ENCODE measurements around the gene CHGA. TPM values are rescaled to one million over a fixed set of nuclear protein-coding genes. Genes with fewer than 3 reads are reported as not detected.

The CHGA gene
- total RNA-seq, 1 donor from 2014 or later: 21.9 TPM

DNA sequence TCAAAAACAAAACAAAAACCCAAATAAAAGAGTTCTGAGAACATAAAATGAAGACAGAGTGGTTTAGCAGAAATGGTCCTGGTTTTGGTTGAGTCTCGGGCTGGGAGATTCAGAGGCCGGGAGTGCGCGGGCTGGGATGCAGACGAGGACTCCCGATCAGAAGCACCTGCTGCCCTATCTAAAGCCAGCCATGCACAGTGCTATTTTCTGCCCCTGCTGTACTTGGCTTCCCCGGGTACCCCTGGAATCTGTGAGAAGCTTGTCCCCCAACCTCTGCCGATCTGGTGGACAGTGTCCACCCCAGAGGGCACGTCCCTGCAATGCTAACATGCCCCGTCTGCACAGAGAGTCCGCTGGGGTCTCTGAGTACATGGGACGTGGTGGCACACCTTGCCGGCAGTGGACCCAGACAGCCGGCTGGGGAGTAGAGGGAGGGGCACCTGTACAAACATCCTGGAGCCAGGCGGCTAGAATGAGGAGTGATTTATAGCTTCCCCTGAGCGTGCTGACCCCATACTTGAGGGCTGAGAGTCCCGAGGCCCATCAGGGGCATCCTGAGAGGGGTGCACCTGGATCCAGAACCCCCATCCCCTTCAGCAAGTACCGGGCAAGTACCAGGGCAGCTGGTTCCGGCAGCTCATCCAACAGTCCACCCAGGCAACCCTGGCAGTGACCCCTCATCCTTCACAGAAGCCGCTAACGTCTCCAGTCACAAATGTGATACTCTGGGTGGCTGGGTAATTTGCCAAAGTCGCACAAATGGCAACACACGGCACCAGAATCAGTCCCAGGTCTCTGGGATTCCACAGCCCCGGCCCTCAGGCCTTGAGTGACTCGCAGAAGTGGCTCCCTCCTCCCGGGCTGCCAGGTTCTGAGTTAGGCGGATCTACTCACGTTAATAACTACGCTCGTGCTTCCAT, 37.1 kb downstream of the CHGA start:
- DNase-seq (ENCODE audit: low spot score): no peak

DNA sequence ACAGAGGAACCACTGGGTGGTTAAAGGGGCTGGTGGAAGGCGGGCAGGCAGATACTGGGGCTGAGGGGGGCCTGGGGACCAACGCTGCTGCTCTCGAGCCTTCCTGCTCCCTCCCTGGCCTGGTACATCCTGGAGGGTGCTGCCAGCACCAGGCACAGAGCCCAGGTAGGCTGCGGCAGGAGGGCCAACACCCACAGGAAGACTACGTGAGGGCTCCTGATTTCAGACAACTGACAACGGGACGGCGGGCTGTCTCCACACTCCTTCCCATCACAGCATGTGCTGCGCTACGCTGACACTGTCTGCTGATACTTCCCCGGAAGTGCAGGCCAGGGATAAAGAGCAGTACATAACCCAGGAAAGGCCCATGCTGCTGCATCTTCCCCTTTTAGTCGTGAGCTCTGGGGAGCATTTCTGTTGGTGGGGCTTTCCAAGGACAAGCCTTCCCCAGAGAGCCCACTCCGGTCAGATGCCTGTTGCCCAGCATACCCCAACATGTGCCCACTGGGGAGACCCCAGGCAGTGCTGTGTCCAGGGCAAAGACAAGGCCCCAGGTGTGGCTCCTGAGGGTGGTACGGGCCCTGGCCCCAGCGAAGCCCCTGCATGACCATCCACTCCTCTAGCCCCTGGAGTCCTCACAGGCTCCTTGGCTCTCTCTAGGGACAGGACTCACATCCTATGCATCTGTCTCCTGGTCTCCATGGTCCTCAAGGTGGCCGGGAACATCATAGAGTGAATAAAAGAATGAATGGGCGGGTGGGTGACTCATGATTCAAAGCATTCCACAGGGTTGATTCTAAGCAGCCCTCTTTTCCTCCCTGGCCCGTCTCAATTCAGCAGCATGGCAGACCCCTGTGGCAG, 38.0 kb downstream of the CHGA start:
- DNase-seq (ENCODE audit: low spot score): no peak

GRCh38 chr14:92961567-92961855, 38.6 kb downstream of the CHGA start:
- DNase-seq (ENCODE audit: low spot score): no peak

DNA sequence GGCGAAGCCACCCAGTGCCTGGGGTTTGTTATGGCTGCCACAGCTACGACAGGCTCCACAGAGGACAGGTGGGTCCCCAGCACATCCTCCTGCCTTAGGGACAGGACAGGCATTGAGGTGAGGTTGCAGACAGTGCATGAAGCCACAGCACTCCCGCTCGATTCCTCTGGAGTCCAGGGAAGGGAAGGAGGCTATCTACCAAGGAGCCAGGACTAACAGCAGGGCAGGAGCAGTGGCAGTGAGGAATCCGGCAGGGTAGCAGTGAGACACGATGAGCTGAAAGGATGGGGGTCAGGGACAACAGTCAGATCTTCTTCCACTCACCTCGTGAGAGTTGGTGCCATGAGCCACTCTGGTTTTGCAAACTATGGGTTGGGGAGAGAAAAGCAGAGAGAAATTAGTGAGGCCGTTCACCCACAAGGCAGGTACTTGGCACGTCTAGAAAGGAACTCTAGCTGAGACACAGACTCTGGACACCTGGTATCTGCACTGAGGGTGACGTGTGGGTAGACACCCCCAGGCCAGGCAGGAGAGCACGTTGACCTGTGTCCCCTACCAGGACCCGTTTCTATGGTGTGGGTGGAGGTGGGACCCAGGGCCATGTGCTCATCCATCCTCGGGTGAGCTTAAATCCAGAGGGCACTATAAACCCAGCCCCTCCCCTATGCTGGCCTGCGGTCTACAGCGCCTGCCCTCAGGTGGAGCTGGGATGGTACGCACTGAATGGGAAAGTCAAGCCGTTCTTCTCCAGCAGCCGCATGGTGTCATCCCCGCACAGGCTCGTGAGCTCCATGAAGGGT, 39.3 kb downstream of the CHGA start:
- no peak for DNase-seq (ENCODE audit: low spot score)

GRCh38 chr14:92962831-92963095, 39.8 kb downstream of the CHGA start:
- no peak for DNase-seq (ENCODE audit: low spot score)

GRCh38 chr14:92963301-92964123, 40.6 kb downstream of the CHGA start:
- no peak for DNase-seq (ENCODE audit: low spot score)

- DNase-seq (ENCODE audit: low spot score): no peak
Observed at GRCh38 chr14:92964124-92965109, 41.5 kb downstream of the CHGA start.

- no peak for DNase-seq (ENCODE audit: low spot score)
Observed at GRCh38 chr14:92965281-92965680, 42.3 kb downstream of the CHGA start.

- DNase-seq (ENCODE audit: low spot score): no peak
Observed at GRCh38 chr14:92967346-92967926, 44.5 kb downstream of the CHGA start.

- no peak for DNase-seq (ENCODE audit: low spot score)
Observed at GRCh38 chr14:92968291-92969020, 45.5 kb downstream of the CHGA start.

- no peak for DNase-seq (ENCODE audit: low spot score)
Observed at GRCh38 chr14:92969430-92969829, 46.5 kb downstream of the CHGA start.

- DNase-seq (ENCODE audit: low spot score): no peak
Observed at GRCh38 chr14:92969871-92970270, 46.9 kb downstream of the CHGA start.

DNA sequence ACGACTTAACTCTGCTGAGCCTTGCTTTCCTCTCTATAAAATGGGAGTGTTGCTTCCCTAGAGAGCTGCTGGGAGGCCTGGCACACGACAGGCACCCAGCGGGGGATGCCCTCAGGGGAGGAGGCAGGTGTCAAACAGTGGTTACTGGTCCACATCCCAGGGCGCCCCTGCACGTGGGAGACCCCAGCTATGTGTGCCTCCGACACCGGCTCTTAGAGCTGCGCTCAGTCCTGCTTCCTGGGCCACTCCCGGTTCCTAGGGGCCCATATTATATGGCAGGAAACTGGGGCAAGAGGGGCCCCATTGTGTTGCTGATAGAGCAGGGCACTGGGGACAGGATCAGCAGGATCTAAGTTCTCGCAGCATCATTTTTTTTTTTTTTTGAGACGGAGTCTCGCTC, 47.3 kb downstream of the CHGA start:
- no peak for DNase-seq (ENCODE audit: low spot score)

DNA sequence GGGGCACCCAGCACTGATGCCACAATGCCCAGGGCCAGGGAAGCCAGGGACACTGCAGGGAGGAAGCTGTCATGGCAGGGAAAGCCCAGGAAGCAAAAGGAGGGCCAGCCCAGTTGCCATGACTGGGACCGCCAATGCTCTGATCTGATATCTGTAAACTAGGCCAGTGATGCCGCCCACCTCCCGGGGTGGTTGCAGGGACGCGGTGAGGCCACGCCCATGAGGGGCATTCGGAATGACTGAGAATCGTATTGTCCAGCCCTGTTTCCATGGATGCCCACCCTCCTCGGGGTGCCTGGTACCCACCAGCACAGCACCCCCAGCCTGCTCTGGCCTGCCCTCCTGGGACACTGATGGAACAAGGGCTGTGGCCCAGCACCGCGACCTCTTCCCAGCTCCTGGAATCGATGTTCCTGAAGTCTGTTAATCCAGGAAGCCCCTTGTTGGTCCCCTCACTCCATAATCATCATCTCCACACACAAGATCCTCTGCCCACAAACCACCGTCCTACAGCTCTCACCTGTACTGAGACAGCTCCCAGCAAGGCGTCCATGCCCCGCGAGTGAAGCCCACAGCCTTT, 48.7 kb downstream of the CHGA start:
- no peak for DNase-seq (ENCODE audit: low spot score)

DNA sequence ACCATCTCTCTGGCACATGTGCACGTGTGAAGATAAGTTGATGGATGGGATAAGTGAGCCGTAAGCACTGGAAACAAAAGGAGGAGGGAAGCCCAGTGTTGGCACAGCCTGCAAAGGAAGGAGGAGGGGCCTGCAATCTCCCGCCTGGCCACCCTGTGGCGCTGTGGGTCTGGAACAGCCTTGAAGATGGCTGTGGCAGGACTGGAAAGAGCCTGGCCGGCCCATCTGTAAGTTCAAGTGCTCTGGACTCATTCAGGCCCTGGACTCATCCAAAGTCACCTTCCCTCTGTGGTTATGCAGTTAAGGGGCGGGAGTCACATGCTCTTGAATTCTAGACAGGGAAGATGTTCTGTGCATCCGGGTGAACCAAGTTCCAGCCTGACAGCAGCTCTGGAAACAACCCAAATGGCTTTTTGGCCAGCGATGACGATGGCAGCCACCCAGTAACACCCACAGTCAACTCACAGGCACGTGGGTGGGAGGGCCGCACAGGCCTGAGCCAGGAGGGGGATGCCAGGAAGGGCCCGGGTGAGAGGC, 50.4 kb downstream of the CHGA start:
- peak; percentile 64 for DNase-seq (ENCODE audit: low spot score)

DNA sequence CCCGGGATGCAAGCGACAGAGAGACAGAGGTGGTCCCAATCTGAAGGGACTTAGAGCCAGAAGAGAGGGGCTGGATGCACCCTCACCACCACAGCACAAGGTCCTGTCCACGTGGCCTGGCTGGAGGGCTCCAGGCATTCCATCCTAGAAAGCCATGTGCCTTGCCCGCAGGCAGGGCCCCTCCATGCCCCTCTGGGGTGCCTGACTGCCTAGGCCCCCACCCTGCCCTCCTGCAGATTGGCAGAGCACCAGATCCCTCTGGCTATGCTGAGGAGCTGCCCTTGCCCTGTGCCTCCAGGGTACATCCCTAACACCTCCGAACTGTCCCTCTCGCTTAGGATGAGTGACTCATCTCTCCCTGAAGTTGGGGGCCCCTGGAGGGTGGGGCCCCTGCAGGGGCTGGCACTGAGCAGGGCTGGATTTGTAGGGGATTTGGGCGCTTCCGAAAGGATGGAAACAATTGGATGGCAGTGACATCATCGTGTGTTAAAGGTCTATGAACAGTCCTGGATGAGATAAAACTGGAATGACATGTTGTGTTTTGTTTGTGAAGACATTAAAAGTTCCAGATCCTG, 50.9 kb downstream of the CHGA start:
- peak; percentile 82 for DNase-seq (ENCODE audit: low spot score)

DNA sequence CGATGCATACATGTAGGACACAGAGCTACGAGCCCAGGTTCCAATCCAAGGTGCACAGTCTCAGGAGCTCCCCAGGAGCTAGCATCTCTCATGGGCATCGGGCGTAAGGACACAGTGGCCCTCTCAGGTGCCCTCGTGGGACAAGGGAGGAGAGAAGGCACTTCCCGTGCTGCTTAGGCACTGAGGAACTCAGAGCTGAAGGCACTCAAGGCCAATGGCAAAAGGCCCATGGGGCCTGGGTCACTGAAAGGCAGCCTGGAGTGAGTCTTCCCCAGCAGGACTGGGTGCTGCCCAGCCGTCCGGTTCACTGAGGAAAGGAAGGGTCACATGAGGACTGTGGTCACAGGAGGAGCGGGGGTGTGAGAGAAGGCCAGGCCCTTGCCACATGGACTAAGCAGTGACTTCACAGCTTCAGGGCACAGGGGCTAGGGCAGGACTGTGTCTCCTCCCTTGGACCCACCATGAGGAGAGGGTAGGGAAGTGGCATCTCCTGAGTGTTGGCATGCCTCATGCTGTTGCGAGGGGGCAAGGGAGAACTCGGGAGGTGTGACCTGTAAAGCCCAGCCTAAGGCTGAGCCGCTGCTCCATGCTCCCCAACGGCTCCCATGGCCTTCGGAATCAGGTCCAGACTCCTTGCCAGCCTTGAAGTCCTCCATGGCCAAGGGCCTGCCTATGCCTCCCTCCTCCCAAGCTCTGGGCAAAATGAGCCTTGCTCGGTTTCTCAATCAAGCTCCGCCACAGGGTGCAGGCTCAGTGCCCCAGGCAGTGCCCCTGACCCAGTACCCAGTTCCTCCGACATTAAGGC, 51.8 kb downstream of the CHGA start:
- DNase-seq (ENCODE audit: low spot score): no peak
